Right ventricle myocardium superior (tissue), 1 donor: ENCODE results near the gene FAM98B. TPM values are rescaled to one million over a fixed set of nuclear protein-coding genes. Genes with fewer than 3 reads are reported as not detected.

ENCODE experiments used
- ATAC-seq: fragments of 200-7000 bp; cut with Tn5 transposase; one replicate; pipeline ENCODE4 v1.9.1; 2020; ENCODE audit warnings: mild to moderate bottlenecking; ENCODE audit not compliant: poor library complexity
- DNase-seq: peaks from one replicate; pipeline ENCODE4 v3.0.0-alpha.2; 2020
- intact Hi-C: fragments of 100-400 bp; cut with DNase I; formaldehyde crosslinking; loops from one replicate; pipeline ENCODE4 v1.11.2; 2022
- total RNA-seq: library from RNA; stranded (reverse); fragmentation: NEBNext Ultra II Directional; extraction: Animal tissue kit (Norgen Biotek cat#: 25700); gene quantifications from one replicate; pipeline ENCODE4 v1.2.1, GENCODE V29; 2021
- donor health status: DM: no; HTN: yes; CAD: no; lungs with severe emphysema.

The FAM98B gene
- total RNA-seq, 1 donor from 2014 or later, result 16.2 TPM

DNA sequence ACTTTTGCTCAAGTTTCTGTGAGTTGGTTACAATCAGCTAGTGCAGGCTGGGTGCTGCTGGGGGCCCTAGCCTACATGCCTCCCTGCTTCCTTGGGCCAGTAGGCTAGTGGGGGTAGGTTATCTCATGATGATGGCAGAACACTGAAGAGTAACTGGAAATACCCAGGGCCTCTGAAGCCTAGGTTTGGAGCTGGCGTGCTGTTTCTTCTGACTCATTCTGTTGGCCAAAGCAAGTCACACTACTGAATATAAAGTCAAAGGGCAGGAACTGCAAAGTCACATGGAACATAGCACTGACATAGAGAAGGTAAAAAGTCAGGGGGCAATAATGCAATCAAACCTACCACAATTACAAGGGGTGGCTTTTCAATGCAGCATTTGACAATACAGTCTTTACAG, 76.2 kb downstream of the FAM98B start:
- intact Hi-C loops, result no loop called here
- ATAC-seq, result no peak
- DNase-seq, result no peak

- DNase-seq (no peak), ATAC-seq (no peak)
- intact Hi-C loops, result no loop called here
Observed at GRCh38 chr15:38531509-38531908, 77.6 kb downstream of the FAM98B start.

- intact Hi-C loops, result no loop called here
- DNase-seq (no peak), ATAC-seq (no peak)
Observed at GRCh38 chr15:38532728-38533127, 78.8 kb downstream of the FAM98B start.

DNA sequence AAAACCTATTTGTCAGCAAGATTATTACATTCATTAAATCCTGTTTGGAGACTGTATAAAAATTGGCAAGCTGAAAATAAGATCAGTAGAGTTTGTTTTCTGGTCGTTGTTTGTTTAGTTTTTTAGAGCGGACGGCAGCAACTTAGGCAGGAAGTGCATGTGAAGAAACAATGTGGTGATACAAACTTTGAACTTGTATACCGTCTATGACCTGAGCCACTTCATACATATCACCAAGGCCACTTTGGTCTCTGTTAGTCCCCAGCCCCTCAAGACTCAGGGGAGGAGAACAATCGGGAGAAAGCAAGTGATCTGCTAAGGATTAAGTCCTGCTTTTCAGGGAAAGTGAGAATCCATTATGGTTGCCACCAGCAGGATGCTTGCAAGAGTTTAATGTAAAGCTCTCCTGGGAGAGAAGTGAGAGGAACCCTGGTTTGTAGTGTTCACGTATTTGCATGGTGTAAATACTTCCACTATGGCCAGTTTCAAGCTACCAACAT, 79.5 kb downstream of the FAM98B start:
- intact Hi-C loops, result no loop called here
- ATAC-seq (no peak), DNase-seq (no peak)

- no peak for ATAC-seq
- intact Hi-C loops, result no loop called here
- DNase-seq, result no peak
Observed at GRCh38 chr15:38533926-38534325, 80.0 kb downstream of the FAM98B start.

GRCh38 chr15:38534691-38535090, 80.8 kb downstream of the FAM98B start:
- intact Hi-C loops, result no loop called here
- DNase-seq (no peak), ATAC-seq (no peak)

DNA sequence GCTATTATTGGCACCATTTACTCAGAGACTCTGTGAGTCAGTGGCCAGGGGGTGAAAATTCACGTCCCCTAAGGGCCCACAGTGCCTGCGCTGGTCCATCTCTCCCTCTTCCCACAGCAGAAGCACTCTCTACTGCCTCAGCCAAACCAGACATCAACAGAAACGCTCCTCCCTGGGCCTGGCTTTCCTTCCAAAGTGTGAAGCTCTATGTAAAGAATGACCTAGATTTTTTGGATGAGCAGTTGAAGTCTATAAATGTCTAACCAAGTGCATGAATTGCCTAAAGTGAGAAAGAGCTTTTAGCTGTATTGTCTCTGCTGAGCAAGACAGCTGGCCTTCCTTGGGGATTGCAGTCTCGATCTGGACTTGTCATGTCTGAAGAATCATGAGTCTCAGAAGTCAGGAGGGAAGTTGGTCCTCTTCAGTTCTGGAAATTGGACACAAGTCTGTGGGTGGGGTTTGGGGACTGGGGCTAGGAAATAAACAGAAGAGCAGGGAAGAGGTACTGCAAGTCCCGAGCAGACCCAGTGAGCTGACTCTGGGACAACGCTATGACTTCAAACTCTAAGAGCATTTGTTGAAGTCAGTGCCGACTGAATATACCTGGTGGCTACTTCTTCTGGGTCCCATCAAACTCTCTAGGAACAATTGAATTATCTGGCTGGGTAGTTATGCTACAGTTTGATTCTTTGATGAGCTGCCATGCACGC, 81.7 kb downstream of the FAM98B start:
- no peak for DNase-seq
- ATAC-seq, result peak; percentile 32
- intact Hi-C loops, result no loop called here

DNA sequence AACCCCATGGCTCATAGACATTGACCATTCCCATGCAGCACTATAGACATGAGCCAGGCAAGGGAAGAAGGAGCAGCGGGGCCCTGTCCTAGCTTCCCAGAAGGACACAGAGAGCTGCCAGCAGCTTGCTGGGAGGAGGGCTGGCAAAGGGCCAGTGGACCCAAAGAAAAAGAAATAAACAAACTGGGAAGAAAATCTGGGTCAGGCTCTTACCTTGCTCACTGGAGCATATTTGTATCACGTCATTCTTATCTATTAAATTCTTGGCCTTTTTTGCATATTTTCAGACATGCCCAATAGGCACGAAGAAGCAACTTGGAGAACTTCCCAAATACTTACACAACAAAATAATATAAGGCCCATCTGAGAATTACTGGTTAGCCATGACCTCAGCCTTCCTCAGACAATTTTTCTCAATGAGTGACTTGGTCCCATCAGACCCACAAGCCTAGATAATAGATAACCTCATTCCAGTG, 82.3 kb downstream of the FAM98B start:
- ATAC-seq, result peak; percentile 87
- intact Hi-C loops, result no loop called here
- DNase-seq, result peak; percentile 68

Other genes starting within 250 kb of the FAM98B start
- 9.8 TPM for gene SPRED1, start 201.3 kb upstream of the FAM98B start, total RNA-seq
- gene RASGRP1, start 110.7 kb downstream of the FAM98B start, total RNA-seq, result 0.11 TPM